GM12875 (cell line): ENCODE data around the gene WDR31.

Source experiments
- H3K4me3 ChIP-seq: one replicate; pipeline ENCODE4 v1.5.1; 2011; ENCODE audit warnings: low read depth, low read length, control low read depth
- CTCF ChIP-seq: IDR thresholded peaks from 2 replicates; pipeline ENCODE4 v1.5.1; 2011; ENCODE audit warnings: low read depth, mild to moderate bottlenecking, control low read depth, inconsistent platforms, low read length, moderate library complexity, borderline replicate concordance; ENCODE audit not compliant: insufficient read depth

WDR31 gene

GRCh38 chr9:113328045-113328782, 11.9 kb downstream of the WDR31 start:
- no peak overlapping the region for H3K4me3 ChIP-seq
- TF ChIP-seq CTCF = no peak

GRCh38 chr9:113326230-113326629, 13.8 kb downstream of the WDR31 start:
- TF ChIP-seq CTCF = no peak
- H3K4me3 ChIP-seq = no peak overlapping the region

GRCh38 chr9:113322671-113323070, 17.4 kb downstream of the WDR31 start:
- no peak for TF ChIP-seq CTCF
- no peak overlapping the region for H3K4me3 ChIP-seq

GRCh38 chr9:113320051-113320450, 20.0 kb downstream of the WDR31 start:
- no peak for TF ChIP-seq CTCF
- H3K4me3 ChIP-seq = no peak overlapping the region

- H3K4me3 ChIP-seq = no peak overlapping the region
- no peak for TF ChIP-seq CTCF
Observed at GRCh38 chr9:113319054-113319453, 21.0 kb downstream of the WDR31 start.

- TF ChIP-seq CTCF = no peak
- no peak overlapping the region for H3K4me3 ChIP-seq
Observed at GRCh38 chr9:113317777-113318176, 22.3 kb downstream of the WDR31 start.

- H3K4me3 ChIP-seq = no peak overlapping the region
- no peak for TF ChIP-seq CTCF
Observed at GRCh38 chr9:113316030-113316429, 24.0 kb downstream of the WDR31 start.
